Pancreas (tissue), 10 donors: ENCODE data around the gene DDX25. TPM values are rescaled to one million over a fixed set of nuclear protein-coding genes. Genes with fewer than 3 reads are reported as not detected.

ENCODE experiments used
- ATAC-seq, 4 donors: fragments of 200-7000 bp; cut with Tn5 transposase; one replicate each; pipeline versions ENCODE4 v1.8.0 to v1.9.1; 2020; ENCODE audit warnings: mild to moderate bottlenecking in 4 of 4, moderate library complexity in 4 of 4
- DNase-seq, 6 donors: peaks; one replicate each; pipeline ENCODE4 v3.0.0-alpha.2; 2020
- FAIRE-seq: peaks from 2 replicates; lab custom pipeline; 2012; peaks lifted over from hg19 to GRCh38; lab: Jason Lieb, UNC
- H3K27ac ChIP-seq, 4 donors: fragments of 200-600 bp; sonication (generic); 1 replicate in 3 of 4; 2 replicates in 1 of 4; pipeline versions ENCODE4 v1.5.0 to v1.8.0; 2020
- H3K27me3 ChIP-seq, 4 donors: fragments of 200-600 bp; one replicate each; pipeline ENCODE4 v1.8.0; 2021
- H3K36me3 ChIP-seq, 3 donors: fragments of 200-600 bp; sonication (generic) in 1 of 3; one replicate each; pipeline versions ENCODE4 v1.5.0 to v1.8.0; 2020 to 2021
- H3K4me1 ChIP-seq, 3 donors: fragments of 200-600 bp; one replicate each; pipeline ENCODE4 v1.8.0; 2021
- H3K4me3 ChIP-seq, 4 donors: fragments of 200-600 bp; sonication (generic) in 2 of 4; one replicate each; pipeline versions ENCODE4 v1.5.0 to v1.8.0; 2020 to 2021
- H3K9me3 ChIP-seq, 4 donors: fragments of 200-600 bp; one replicate each; pipeline ENCODE4 v1.8.0; 2021
- CTCF ChIP-seq, 4 donors: fragments of 200-600 bp; sonication (generic) in 3 of 4; IDR thresholded peaks; one replicate each; pipeline versions ENCODE4 v1.5.0 to v1.8.0; 2021; ENCODE audit warnings: antibody characterized with exemption in 4 of 4
- WGBS, 2 donors: extraction: QIAGEN DNeasy Blood & Tissue Kit; methylation state at CpG; one replicate each; pipeline ENCODE4 v1.1.7; 2013; 5-methylcytosine and 5-hydroxymethylcytosine counted together
- intact Hi-C, 3 donors: fragments of 100-400 bp; cut with DNase I; formaldehyde crosslinking; loops; one replicate each; pipeline versions ENCODE4 v1.11.1 to v1.14.2; 2022
- polyA plus RNA-seq, 2 donors: library from polyadenylated mRNA; stranded (reverse); fragments of 200-250 nt; gene quantifications; one replicate each; pipeline ENCODE4 v1.2.3, GENCODE V29; 2013
- total RNA-seq, 6 donors: library from RNA; stranded (reverse); fragmentation: NEBNext Ultra II Directional in 4 of 6; extraction: Animal tissue kit (Norgen Biotek cat#: 25700) in 4 of 6; gene quantifications; one replicate each; pipeline versions ENCODE4 v1.2.1 to v1.2.4, GENCODE V29; 2021 to 2023
- donor health status: healthy with polysubstance abuse.
- donor health status: DM: no; HTN: no; CAD: no; lungs with moderate emphysema.
- donor health status: DM: no; HTN: no; CAD: no.
- donor health status: control.
- donor health status: control.
- donor health status: Bipolar disorder and iron deficiency.
- donor health status: DM: yes; HTN: yes; CAD: no.
- donor health status: DM: no; HTN: no; CAD: no.
- donor health status: DM: no; HTN: no; CAD: no.
- donor health status: DM: yes; HTN: yes; CAD: no.

The DDX25 gene
- total and polyA plus RNA-seq, 8 donors, result 0.41 to 7.1 (median 0.64) TPM

- FAIRE-seq (no peak), ATAC-seq (no peak)
- intact Hi-C loops, result loop anchor here (5.0 to 10.0 kb wide), 2 partner anchors 260 to 268 kb away; no protein-coding TSS in a partner anchor
Measured at GRCh38 chr11:125924384-125925007, 20.2 kb downstream of the DDX25 start.

GRCh38 chr11:125925247-125925740 lies 21.0 kb downstream of the DDX25 start:
- 13% methylated on average over 6 of the region's 6 CpGs for WGBS, 2 donors
- DNase-seq (peak in 1 of 6 donors; percentile 42), FAIRE-seq (no peak), ATAC-seq (peak; percentile 68 to 85 (median 80))
- no peak overlapping the region for H3K4me3 ChIP-seq
- intact Hi-C loops, result loop anchor here in 1 of 3 donors (10.0 kb wide), 1 partner anchor 260 kb away; no protein-coding TSS in a partner anchor
- no peaks in the 10 kb centered on the region for H3K36me3 ChIP-seq
- no peaks in the 10 kb centered on the region for H3K9me3 ChIP-seq
- no peaks in the 10 kb centered on the region for H3K27me3 ChIP-seq
- no peak overlapping the region for H3K27ac ChIP-seq
- no peak for TF ChIP-seq CTCF (IDR thresholded peaks at IDR 0.05)
- H3K4me1 ChIP-seq, result peaks cover 0 to 8% (median 0%) of the 10 kb centered on the region in 3 donors

More at GRCh38 chr11:125924384-125925007, 20.2 kb downstream of the DDX25 start:
- no peak overlapping the region for H3K4me3 ChIP-seq
- no peak for TF ChIP-seq CTCF (IDR thresholded peaks at IDR 0.05)
- peaks cover 0 to 8% (median 0%) of the 10 kb centered on the region in 3 donors for H3K4me1 ChIP-seq
- no peak overlapping the region for H3K27ac ChIP-seq
- H3K36me3 ChIP-seq, result no peaks in the 10 kb centered on the region
- WGBS, 2 donors, result 68 to 82% methylated on average over 9 of the region's 9 CpGs
- H3K9me3 ChIP-seq, result no peaks in the 10 kb centered on the region
- DNase-seq, result no peak
- H3K27me3 ChIP-seq, result no peaks in the 10 kb centered on the region

- Histone ChIP-seq H3K4me3 (no peak overlapping the region), H3K36me3 (no peaks in the 10 kb centered on the region), H3K9me3 (no peaks in the 10 kb centered on the region), H3K27ac (no peak overlapping the region), H3K4me1 (peaks cover 0 to 8% (median 0%) of the 10 kb centered on the region in 3 donors), H3K27me3 (no peaks in the 10 kb centered on the region)
- 47 to 60% methylated on average over 3 of the region's 3 CpGs for WGBS, 2 donors
- ATAC-seq, result no peak
- intact Hi-C loops, result loop anchor here in 1 of 3 donors (10.0 kb wide), 1 partner anchor 259 kb away; no protein-coding TSS in a partner anchor
- FAIRE-seq, result no peak
- no peak for TF ChIP-seq CTCF (IDR thresholded peaks at IDR 0.05)
- no peak for DNase-seq
Measured at GRCh38 chr11:125925804-125926203, 21.5 kb downstream of the DDX25 start.

GRCh38 chr11:125926682-125927081 lies 22.4 kb downstream of the DDX25 start:
- intact Hi-C loops, result loop anchor here in 1 of 3 donors (10.0 kb wide), 1 partner anchor 258 kb away; no protein-coding TSS in a partner anchor
- FAIRE-seq, result no peak

More at GRCh38 chr11:125926682-125927081, 22.4 kb downstream of the DDX25 start:
- no peaks in the 10 kb centered on the region for H3K27me3 ChIP-seq
- H3K36me3 ChIP-seq, result no peaks in the 10 kb centered on the region
- no peak overlapping the region for H3K27ac ChIP-seq
- 73 to 85% methylated on average over 12 of the region's 12 CpGs for WGBS, 2 donors
- ATAC-seq (no peak), DNase-seq (no peak)
- H3K4me1 ChIP-seq, result peaks cover 0 to 8% (median 0%) of the 10 kb centered on the region in 3 donors
- TF ChIP-seq CTCF (IDR thresholded peaks at IDR 0.05), result no peak
- H3K9me3 ChIP-seq, result no peaks in the 10 kb centered on the region
- H3K4me3 ChIP-seq, result no peak overlapping the region
